ENCODE data around the gene NOC2L. TPM values are rescaled to one million over a fixed set of nuclear protein-coding genes. Genes with fewer than 3 reads are reported as not detected.

Gene NOC2L
- polyA plus RNA-seq (2013): 39.4 TPM

DNA sequence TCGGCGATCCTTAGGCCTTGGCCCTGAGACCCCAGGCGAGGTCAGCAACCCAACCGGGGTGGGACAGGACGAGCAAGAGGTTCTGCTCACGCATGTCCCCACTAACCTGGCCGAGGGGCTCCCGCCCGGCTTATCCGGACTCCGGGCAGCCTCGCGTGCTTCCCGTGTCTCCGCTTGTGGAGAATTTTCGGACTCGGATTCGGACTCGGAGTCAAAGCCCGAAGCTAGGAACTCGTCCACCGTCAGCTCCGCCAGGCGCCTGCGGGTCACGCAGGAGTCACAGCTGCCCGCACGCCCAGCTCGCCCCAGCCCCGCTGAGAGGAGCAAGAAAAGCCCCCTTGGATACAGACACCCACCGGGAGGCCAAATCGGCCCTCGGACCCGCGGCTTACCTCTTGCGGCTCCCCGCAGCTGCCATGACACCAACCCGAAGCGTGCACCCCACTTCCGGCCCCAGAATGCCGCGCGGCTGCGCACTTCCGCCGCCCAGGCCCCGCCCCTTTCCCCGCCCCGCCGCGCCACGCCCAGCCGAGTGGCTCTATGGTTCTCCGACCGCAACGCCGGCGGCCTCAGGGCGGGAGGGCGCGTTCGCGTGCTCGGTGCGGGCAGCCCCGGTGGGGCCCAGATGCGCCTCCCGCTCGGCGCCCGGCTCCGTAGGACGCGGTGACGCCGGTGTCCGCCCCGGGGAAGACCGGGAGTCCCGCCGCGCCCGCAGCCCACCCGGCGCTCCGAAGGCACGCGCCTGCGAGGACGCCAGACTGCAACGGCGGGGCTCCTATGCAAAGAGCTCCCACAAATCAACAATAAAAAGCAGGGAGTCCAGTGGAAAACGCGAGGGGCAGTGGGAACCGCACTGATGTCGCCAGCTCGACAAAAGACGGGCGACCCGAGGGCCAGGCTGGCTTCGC lies at the start of gene NOC2L:
NOC2L (minus strand) TSS at position 434 of the 908 bp plus-strand sequence; CDS start at position 418, 16 bp downstream.
- CTCF ChIA-PET: interaction anchor here (0.7 to 1.4 kb wide), 3 partner anchors 17 to 54 kb away, joined by 3 to 4 read pairs (median 4); no protein-coding TSS in a partner anchor
- peak within 1 kb of the TSS; percentile 61 to 85 for H3K27ac ChIP-seq (ENCODE audit: insufficient read depth in 1 of 2, low read depth in 1 of 2, low read length in 2 of 2, poor library complexity in 1 of 2, severe bottlenecking in 2 of 2)

DNA sequence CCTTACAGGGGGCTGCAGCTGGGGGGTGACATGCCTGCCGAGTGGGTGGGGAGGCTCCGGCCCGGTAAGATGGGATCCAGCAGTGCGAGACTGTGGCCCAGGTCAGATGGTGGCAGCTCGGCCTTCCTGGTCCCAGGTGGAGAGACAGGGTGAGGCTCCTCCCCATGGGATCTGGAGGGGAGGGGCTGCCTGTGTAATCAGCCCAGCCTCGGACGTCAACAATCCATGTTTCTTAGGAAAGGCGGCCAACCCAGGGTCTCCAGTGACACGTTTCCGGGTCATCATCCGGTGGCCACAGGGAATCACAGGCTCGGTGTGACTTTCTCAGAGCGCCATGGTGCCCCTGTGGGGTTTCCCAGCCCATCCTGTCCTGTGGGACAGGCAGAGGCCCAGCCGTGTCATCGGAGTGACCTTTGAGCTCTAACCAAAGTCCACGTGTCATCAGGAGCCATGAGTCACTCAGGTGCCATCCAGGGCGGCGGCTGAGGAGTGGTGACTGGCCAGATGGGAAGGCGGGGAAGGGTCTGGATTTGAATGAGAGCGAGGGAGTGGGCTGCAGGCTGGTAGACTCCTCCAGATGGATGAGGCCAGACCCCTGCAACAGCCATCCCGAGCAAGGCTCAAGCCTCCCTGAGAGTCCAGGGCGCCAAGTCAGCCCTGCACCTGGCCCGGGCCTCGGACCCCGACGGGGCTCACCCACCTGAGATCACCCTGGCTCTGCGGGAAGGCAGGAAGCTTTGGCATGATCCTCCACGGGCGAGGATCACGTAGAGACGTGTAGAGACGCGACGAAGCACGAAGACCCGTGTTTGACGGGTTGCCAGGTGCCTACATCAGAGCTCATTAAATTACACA lies 47.5 kb upstream of the NOC2L start:
- H3K9me3 ChIP-seq (ENCODE audit: control extremely low read depth in 1 of 5, control insufficient read depth in 4 of 5, insufficient read depth in 2 of 5, low read depth in 1 of 5, low read length in 4 of 5): no peaks in the 10 kb centered on the region
- ChIA-PET POLR2A (no interaction called here), CTCF (interaction anchor here (1.0 to 2.4 kb wide), 4 partner anchors 9 to 23 kb away, joined by 3 to 10 read pairs (median 4); no protein-coding TSS in a partner anchor)
- no peak overlapping the region for H3K27ac ChIP-seq (ENCODE audit: insufficient read depth in 1 of 2, low read depth in 1 of 2, low read length in 2 of 2, poor library complexity in 1 of 2, severe bottlenecking in 2 of 2)
- H3K36me3 ChIP-seq (ENCODE audit: control insufficient read depth in 4 of 4, insufficient read depth in 4 of 4, low read length in 3 of 4): no peaks in the 10 kb centered on the region
- peaks cover 0 to 30% (median 27%) of the 10 kb centered on the region in 4 experiments for H3K4me1 ChIP-seq (ENCODE audit: control extremely low read depth in 1 of 4, control insufficient read depth in 4 of 4, insufficient read depth in 4 of 4, low read length in 3 of 4)
- no peak for DNase-seq
- H3K4me3 ChIP-seq (ENCODE audit: control insufficient read depth in 1 of 7, extremely low read depth in 1 of 7, insufficient read depth in 4 of 7, low read depth in 2 of 7, low read length in 6 of 7): no peak overlapping the region
- H3K27me3 ChIP-seq (replicated peaks in 2 of 5; ENCODE audit: control insufficient read depth in 4 of 5, insufficient read depth in 5 of 5, low read length in 4 of 5): peaks cover 0 to 23% (median 3%) of the 10 kb centered on the region in 5 experiments
- 96% methylated on average over 29 of the region's 37 CpGs for WGBS (ENCODE audit: insufficient coverage)

More for the DNA sequence above, at the start of gene NOC2L:
- no peaks in the 10 kb centered on the region for H3K9me3 ChIP-seq (ENCODE audit: control extremely low read depth in 1 of 5, control insufficient read depth in 4 of 5, insufficient read depth in 2 of 5, low read depth in 1 of 5, low read length in 4 of 5)
- peak within 1 kb of the TSS; percentile 76 to 98 (median 89) for H3K4me3 ChIP-seq (ENCODE audit: control insufficient read depth in 1 of 7, extremely low read depth in 1 of 7, insufficient read depth in 4 of 7, low read depth in 2 of 7, low read length in 6 of 7)
- peaks cover 0 to 22% (median 2%) of the 10 kb centered on the region in 5 experiments for H3K27me3 ChIP-seq (replicated peaks in 2 of 5; ENCODE audit: control insufficient read depth in 4 of 5, insufficient read depth in 5 of 5, low read length in 4 of 5)
- 8% methylated on average over 74 of the region's 101 CpGs for WGBS (ENCODE audit: insufficient coverage)
- peaks cover 0 to 49% (median 33%) of the 10 kb centered on the region in 4 experiments for H3K4me1 ChIP-seq (ENCODE audit: control extremely low read depth in 1 of 4, control insufficient read depth in 4 of 4, insufficient read depth in 4 of 4, low read length in 3 of 4)
- POLR2A ChIA-PET: no interaction called here
- peaks cover 0 to 33% (median 21%) of the 10 kb centered on the region in 4 experiments for H3K36me3 ChIP-seq (ENCODE audit: control insufficient read depth in 4 of 4, insufficient read depth in 4 of 4, low read length in 3 of 4)
- DNase-seq: peak; percentile 86 to 93 (median 92)

DNA sequence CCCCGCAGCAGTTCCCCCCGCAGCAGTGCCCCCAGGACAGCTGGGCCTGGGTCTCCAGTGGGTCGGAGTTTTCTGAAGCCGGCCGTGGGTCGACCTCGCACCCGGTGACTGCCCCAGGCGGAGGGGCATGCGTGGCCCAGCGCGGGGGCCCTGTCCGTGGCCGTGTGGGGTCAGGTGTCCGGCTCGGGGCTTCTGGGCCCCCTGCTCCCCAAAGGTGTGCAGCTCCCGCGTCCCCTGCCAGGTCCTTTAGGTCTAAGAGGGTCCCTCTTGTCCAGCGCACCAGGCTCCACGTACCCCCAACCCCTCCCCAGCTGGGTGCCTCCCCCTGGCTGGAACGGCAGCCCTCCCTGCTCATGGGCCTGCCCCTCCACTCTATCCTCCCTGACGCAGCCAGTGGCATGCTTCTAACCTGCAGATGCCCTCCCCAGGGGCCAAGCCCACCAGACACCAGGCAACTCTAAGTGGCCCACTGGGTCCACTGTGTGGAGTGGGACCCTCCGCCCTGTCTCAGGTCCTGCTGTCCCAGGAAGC lies 46.8 kb upstream of the NOC2L start:
- WGBS (ENCODE audit: insufficient coverage): 82% methylated on average over 20 of the region's 23 CpGs
- Histone ChIP-seq H3K9me3 (ENCODE audit: control extremely low read depth in 1 of 5, control insufficient read depth in 4 of 5, insufficient read depth in 2 of 5, low read depth in 1 of 5, low read length in 4 of 5) (no peaks in the 10 kb centered on the region), H3K27ac (ENCODE audit: insufficient read depth in 1 of 2, low read depth in 1 of 2, low read length in 2 of 2, poor library complexity in 1 of 2, severe bottlenecking in 2 of 2) (no peak overlapping the region), H3K4me3 (ENCODE audit: control insufficient read depth in 1 of 7, extremely low read depth in 1 of 7, insufficient read depth in 4 of 7, low read depth in 2 of 7, low read length in 6 of 7) (no peak overlapping the region), H3K27me3 (replicated peaks in 2 of 5; ENCODE audit: control insufficient read depth in 4 of 5, insufficient read depth in 5 of 5, low read length in 4 of 5) (peaks cover 0 to 30% (median 5%) of the 10 kb centered on the region in 5 experiments), H3K36me3 (ENCODE audit: control insufficient read depth in 4 of 4, insufficient read depth in 4 of 4, low read length in 3 of 4) (no peaks in the 10 kb centered on the region), H3K4me1 (ENCODE audit: control extremely low read depth in 1 of 4, control insufficient read depth in 4 of 4, insufficient read depth in 4 of 4, low read length in 3 of 4) (peaks cover 0 to 37% (median 34%) of the 10 kb centered on the region in 4 experiments)
- POLR2A ChIA-PET: interaction anchor here (0.5 kb wide), 1 partner anchor 205 kb away, joined by 4 read pairs; no protein-coding TSS in a partner anchor
- CTCF ChIA-PET: interaction anchor here (1.5 to 2.4 kb wide), 3 partner anchors 10 to 24 kb away, joined by 5 to 10 read pairs (median 5); partner anchors contain the start of gene PERM1
- DNase-seq: no peak

- DNase-seq: peak in 2 of 3 donors; percentile 69 to 79
- ChIA-PET CTCF (interaction anchor here (1.1 to 2.0 kb wide), 6 partner anchors 9 to 23 kb away, joined by 3 to 10 read pairs (median 5); partner anchors contain the start of genes ISG15 and PERM1), POLR2A (interaction anchor here (0.5 to 0.7 kb wide), 3 partner anchors 206 to 1525 kb away, joined by 3 to 4 read pairs (median 4); no protein-coding TSS in a partner anchor)
- H3K9me3 ChIP-seq (ENCODE audit: control extremely low read depth in 1 of 5, control insufficient read depth in 4 of 5, insufficient read depth in 2 of 5, low read depth in 1 of 5, low read length in 4 of 5): no peaks in the 10 kb centered on the region
- H3K27ac ChIP-seq (ENCODE audit: insufficient read depth in 1 of 2, low read depth in 1 of 2, low read length in 2 of 2, poor library complexity in 1 of 2, severe bottlenecking in 2 of 2): peak overlapping the region in 1 of 2 experiments; percentile 19
- peaks cover 0 to 38% (median 7%) of the 10 kb centered on the region in 5 experiments for H3K27me3 ChIP-seq (replicated peaks in 2 of 5; ENCODE audit: control insufficient read depth in 4 of 5, insufficient read depth in 5 of 5, low read length in 4 of 5)
- 5% methylated on average over 15 of the region's 21 CpGs for WGBS (ENCODE audit: insufficient coverage)
- H3K4me1 ChIP-seq (ENCODE audit: control extremely low read depth in 1 of 4, control insufficient read depth in 4 of 4, insufficient read depth in 4 of 4, low read length in 3 of 4): peaks cover 0 to 45% (median 42%) of the 10 kb centered on the region in 4 experiments
- peak overlapping the region in 5 of 7 experiments; percentile 15 to 63 (median 43) for H3K4me3 ChIP-seq (ENCODE audit: control insufficient read depth in 1 of 7, extremely low read depth in 1 of 7, insufficient read depth in 4 of 7, low read depth in 2 of 7, low read length in 6 of 7)
- H3K36me3 ChIP-seq (ENCODE audit: control insufficient read depth in 4 of 4, insufficient read depth in 4 of 4, low read length in 3 of 4): no peaks in the 10 kb centered on the region
Measured at GRCh38 chr1:1004780-1005697, 46.0 kb upstream of the NOC2L start.

DNA sequence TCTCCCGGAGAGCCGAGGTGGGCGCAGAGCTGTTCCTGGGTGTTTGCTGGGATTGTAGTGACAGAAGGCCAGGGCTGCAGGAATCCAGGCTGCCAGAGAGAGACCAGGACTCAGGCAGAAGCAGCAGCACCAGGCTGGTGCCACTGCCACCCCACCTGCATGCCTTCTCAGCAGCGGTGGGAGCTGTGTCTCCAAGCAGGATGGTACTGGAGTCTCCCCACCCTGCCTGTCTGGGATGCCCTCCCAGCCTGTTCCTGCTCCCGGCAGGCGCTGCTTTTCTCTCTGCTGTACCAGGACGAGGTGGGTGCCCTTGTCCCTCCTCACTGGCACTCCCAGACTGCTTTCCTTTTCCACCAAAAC lies 45.3 kb upstream of the NOC2L start:
- peak overlapping the region in 2 of 7 experiments; percentile 43 to 63 for H3K4me3 ChIP-seq (ENCODE audit: control insufficient read depth in 1 of 7, extremely low read depth in 1 of 7, insufficient read depth in 4 of 7, low read depth in 2 of 7, low read length in 6 of 7)
- H3K4me1 ChIP-seq (ENCODE audit: control extremely low read depth in 1 of 4, control insufficient read depth in 4 of 4, insufficient read depth in 4 of 4, low read length in 3 of 4): peaks cover 0 to 51% (median 48%) of the 10 kb centered on the region in 4 experiments
- H3K36me3 ChIP-seq (ENCODE audit: control insufficient read depth in 4 of 4, insufficient read depth in 4 of 4, low read length in 3 of 4): no peaks in the 10 kb centered on the region
- H3K27ac ChIP-seq (ENCODE audit: insufficient read depth in 1 of 2, low read depth in 1 of 2, low read length in 2 of 2, poor library complexity in 1 of 2, severe bottlenecking in 2 of 2): no peak overlapping the region
- ChIA-PET POLR2A (no interaction called here), CTCF (interaction anchor here (1.1 to 2.0 kb wide), 6 partner anchors 9 to 22 kb away, joined by 3 to 10 read pairs (median 5); partner anchors contain the start of genes ISG15 and PERM1)
- no peaks in the 10 kb centered on the region for H3K9me3 ChIP-seq (ENCODE audit: control extremely low read depth in 1 of 5, control insufficient read depth in 4 of 5, insufficient read depth in 2 of 5, low read depth in 1 of 5, low read length in 4 of 5)
- DNase-seq: no peak
- peaks cover 0 to 44% (median 7%) of the 10 kb centered on the region in 5 experiments for H3K27me3 ChIP-seq (replicated peaks in 2 of 5; ENCODE audit: control insufficient read depth in 4 of 5, insufficient read depth in 5 of 5, low read length in 4 of 5)
- WGBS (ENCODE audit: insufficient coverage): 34% methylated on average over 4 of the region's 7 CpGs

All from common myeloid progenitor, CD34-positive (primary cell).